Astrocyte (in vitro differentiated cells and primary cell): ENCODE measurements around the gene DBI. TPM values are rescaled to one million over a fixed set of nuclear protein-coding genes. Genes with fewer than 3 reads are reported as not detected.

Experiments
- DNase-seq: peaks from one replicate; pipeline ENCODE4 v3.0.0-alpha.2; 2010; ENCODE audit warnings: low read depth
- FAIRE-seq: peaks from 2 replicates; lab custom pipeline; 2011; peaks lifted over from hg19 to GRCh38; lab: Jason Lieb, UNC
- H2AFZ ChIP-seq: 2 replicates; pipeline ENCODE4 v1.6.0; 2012; ENCODE audit warnings: low read depth, low read length, inconsistent platforms
- H3K27ac ChIP-seq: 2 replicates; pipeline ENCODE4 v1.5.1; 2011; ENCODE audit warnings: low read depth, low read length, inconsistent platforms
- H3K27me3 ChIP-seq: 2 replicates; pipeline ENCODE4 v1.6.0; 2011; ENCODE audit warnings: low read length, inconsistent platforms; ENCODE audit not compliant: insufficient read depth
- H3K36me3 ChIP-seq: 2 replicates; pipeline ENCODE4 v1.5.1; 2011; ENCODE audit warnings: low read length, inconsistent platforms; ENCODE audit not compliant: insufficient read depth
- H3K4me1 ChIP-seq: 2 replicates; pipeline ENCODE4 v1.5.1; 2011; ENCODE audit warnings: low read length, inconsistent platforms; ENCODE audit not compliant: insufficient read depth
- H3K4me2 ChIP-seq: 2 replicates; pipeline ENCODE4 v1.6.0; 2012; ENCODE audit warnings: low read length, inconsistent platforms
- H3K4me3 ChIP-seq: 2 replicates; pipeline ENCODE4 v1.5.1; 2011; ENCODE audit warnings: low read depth, mild to moderate bottlenecking, low read length, inconsistent platforms; ENCODE audit not compliant: insufficient read depth
- H3K79me2 ChIP-seq: 2 replicates; pipeline ENCODE4 v1.6.0; 2012; ENCODE audit warnings: mild to moderate bottlenecking, low read length, inconsistent platforms; ENCODE audit not compliant: insufficient read depth
- H3K9ac ChIP-seq: 2 replicates; pipeline ENCODE4 v1.6.0; 2012; ENCODE audit warnings: mild to moderate bottlenecking, low read length, inconsistent platforms
- H3K9me3 ChIP-seq: 2 replicates; pipeline ENCODE4 v1.5.1; 2012; ENCODE audit warnings: low read depth, mild to moderate bottlenecking, low read length, inconsistent platforms; ENCODE audit not compliant: insufficient read depth
- H4K20me1 ChIP-seq: 2 replicates; pipeline ENCODE4 v1.6.0; 2012; ENCODE audit warnings: low read length, inconsistent platforms; ENCODE audit not compliant: insufficient read depth
- H3K27ac Mint-ChIP-seq: one replicate; pipeline ENCODE4 v1.8.0; 2021; ENCODE audit warnings: mild to moderate bottlenecking, mixed read lengths; ENCODE audit not compliant: unreplicated experiment
- H3K27me3 Mint-ChIP-seq: one replicate; pipeline ENCODE4 v1.8.0; 2021; ENCODE audit warnings: low read depth, mixed read lengths; ENCODE audit not compliant: unreplicated experiment
- H3K36me3 Mint-ChIP-seq: one replicate; pipeline ENCODE4 v1.8.0; 2021; ENCODE audit warnings: low read depth, mixed read lengths; ENCODE audit not compliant: unreplicated experiment
- H3K4me1 Mint-ChIP-seq: one replicate; pipeline ENCODE4 v1.8.0; 2021; ENCODE audit warnings: low read depth, mixed read lengths; ENCODE audit not compliant: unreplicated experiment
- H3K4me3 Mint-ChIP-seq: one replicate; pipeline ENCODE4 v1.8.0; 2021; ENCODE audit warnings: mild to moderate bottlenecking, moderate library complexity, mixed read lengths; ENCODE audit not compliant: unreplicated experiment
- H3K9me3 Mint-ChIP-seq: one replicate; pipeline ENCODE4 v1.8.0; 2021; ENCODE audit warnings: mild to moderate bottlenecking, mixed read lengths; ENCODE audit not compliant: unreplicated experiment
- CTCF ChIP-seq: IDR thresholded peaks from 2 replicates; pipeline ENCODE4 v1.5.1; 2011; ENCODE audit warnings: low read depth, mild to moderate bottlenecking, inconsistent platforms, low read length, moderate library complexity; ENCODE audit not compliant: insufficient read depth
- EZH2 ChIP-seq: IDR thresholded peaks from 2 replicates; pipeline ENCODE4 v1.6.1; 2012; ENCODE audit warnings: mild to moderate bottlenecking, low read length, inconsistent platforms; ENCODE audit not compliant: insufficient read depth
- total RNA-seq: library from RNA; stranded (reverse); gene quantifications from 2 replicates; pipeline ENCODE4 v1.2.1, GENCODE V29; 2021

Gene DBI
- total RNA-seq, 1 donor from 2014 or later, result 126 TPM

GRCh38 chr2:119405151-119405550, 38.4 kb downstream of the DBI start:
- H3K4me1 ChIP-seq, result no peaks in the 10 kb centered on the region
- no peak overlapping the region for H3K4me3 ChIP-seq
- no peak overlapping the region for H3K27ac Mint-ChIP-seq
- H3K79me2 ChIP-seq, result no peaks in the 10 kb centered on the region
- FAIRE-seq (no peak), DNase-seq (no peak)
- no peaks in the 10 kb centered on the region for H3K4me1 Mint-ChIP-seq
- no peak overlapping the region for H3K9ac ChIP-seq
- no peak overlapping the region for H3K27ac ChIP-seq
- peaks cover 4% of the 10 kb centered on the region for H3K9me3 Mint-ChIP-seq
- H4K20me1 ChIP-seq, result no peaks in the 10 kb centered on the region
- TF ChIP-seq EZH2 (no peak), CTCF (no peak)
- no peaks in the 10 kb centered on the region for H3K9me3 ChIP-seq
- H3K36me3 ChIP-seq, result no peaks in the 10 kb centered on the region
- peaks cover 8% of the 10 kb centered on the region for H3K27me3 ChIP-seq
- no peaks in the 10 kb centered on the region for H3K36me3 Mint-ChIP-seq
- peaks cover 28% of the 10 kb centered on the region for H3K27me3 Mint-ChIP-seq
- no peak overlapping the region for H3K4me2 ChIP-seq
- no peak overlapping the region for H2AFZ ChIP-seq
- H3K4me3 Mint-ChIP-seq, result no peak overlapping the region

GRCh38 chr2:119407430-119408220, 40.8 kb downstream of the DBI start:
- Histone ChIP-seq H3K9ac (no peak overlapping the region), H3K4me2 (no peak overlapping the region), H3K79me2 (no peaks in the 10 kb centered on the region), H3K4me3 (no peak overlapping the region), H3K4me1 (no peaks in the 10 kb centered on the region), H3K27me3 (peaks cover 5% of the 10 kb centered on the region), H3K9me3 (no peaks in the 10 kb centered on the region), H3K27ac (no peak overlapping the region), H4K20me1 (no peaks in the 10 kb centered on the region), H2AFZ (no peak overlapping the region), H3K36me3 (no peaks in the 10 kb centered on the region)
- Mint-ChIP-seq H3K27me3 (peaks cover 27% of the 10 kb centered on the region), H3K27ac (no peak overlapping the region), H3K36me3 (no peaks in the 10 kb centered on the region), H3K4me1 (no peaks in the 10 kb centered on the region), H3K9me3 (peaks cover 2% of the 10 kb centered on the region), H3K4me3 (no peak overlapping the region)
- peak; percentile 21 for DNase-seq
- FAIRE-seq, result no peak
- peak; percentile 74 for TF ChIP-seq CTCF
- no peak for TF ChIP-seq EZH2

GRCh38 chr2:119408221-119408619, 41.4 kb downstream of the DBI start:
- Mint-ChIP-seq H3K27ac (no peak overlapping the region), H3K4me3 (no peak overlapping the region), H3K27me3 (peaks cover 21% of the 10 kb centered on the region), H3K9me3 (peaks cover 2% of the 10 kb centered on the region), H3K4me1 (no peaks in the 10 kb centered on the region), H3K36me3 (no peaks in the 10 kb centered on the region)
- Histone ChIP-seq H3K79me2 (no peaks in the 10 kb centered on the region), H3K4me3 (no peak overlapping the region), H3K4me2 (no peak overlapping the region), H3K9ac (no peak overlapping the region), H3K27ac (no peak overlapping the region), H2AFZ (no peak overlapping the region), H4K20me1 (no peaks in the 10 kb centered on the region), H3K4me1 (no peaks in the 10 kb centered on the region), H3K27me3 (peaks cover 5% of the 10 kb centered on the region), H3K36me3 (no peaks in the 10 kb centered on the region), H3K9me3 (no peaks in the 10 kb centered on the region)
- FAIRE-seq, result no peak
- DNase-seq, result no peak
- TF ChIP-seq CTCF (no peak), EZH2 (no peak)
